GM12878 (cell line): ENCODE measurements around the gene TMEM132D. TPM values are rescaled to one million over a fixed set of nuclear protein-coding genes. Genes with fewer than 3 reads are reported as not detected.

Source experiments
- ATAC-seq: fragments of 200-7000 bp; cut with Tn5 transposase; 3 replicates; pipeline ENCODE4 v1.9.1; 2020; ENCODE audit warnings: mild to moderate bottlenecking, moderate library complexity
- BruUV-seq: library from RNA; stranded (reverse); fragments of 400-500 nt; replicated peaks from 2 replicates; lab custom pipeline; 2021; lab: Mats Ljungman, UMichigan
- CTCF ChIA-PET: fragments of 300-600 bp; sonication (Branson Sonifier 250); formaldehyde crosslinking; extraction: SDS; loops from one replicate; lab custom pipeline; 2021; ENCODE audit warnings: inconsistent platforms; lab: Yijun Ruan, JAX
- POLR2A ChIA-PET: fragments of 350-600 bp; formaldehyde crosslinking; extraction: SDS; loops from one replicate; lab custom pipeline; 2021; ENCODE audit warnings: inconsistent platforms; lab: Charles Lee
- RAD21 ChIA-PET: fragments of 300-600 bp; sonication (Branson Sonifier 250); formaldehyde crosslinking; loops from one replicate; lab custom pipeline; 2023; ENCODE audit warnings: antibody characterized with exemption; ENCODE audit not compliant: unreplicated experiment; lab: Charles Lee
- SMC1A ChIA-PET: fragments of 300-600 bp; sonication (Branson Sonifier 250); formaldehyde crosslinking; loops from one replicate; lab custom pipeline; 2023; ENCODE audit not compliant: unreplicated experiment, uncharacterized antibody; lab: Charles Lee
- DNase-seq: peaks from one replicate; pipeline ENCODE4 v3.0.0-alpha.2; 2011; ENCODE audit warnings: low read depth, low spot score
- FAIRE-seq: peaks from 3 replicates; lab custom pipeline; 2011; peaks lifted over from hg19 to GRCh38; lab: Jason Lieb, UNC
- H2AFZ ChIP-seq: 2 replicates; pipeline ENCODE4 v1.6.0; 2011; ENCODE audit warnings: low read depth, low read length, control low read depth; ENCODE audit not compliant: control insufficient read depth
- H3K27ac ChIP-seq: 2 replicates; pipeline ENCODE4 v1.5.1; 2011; ENCODE audit warnings: control low read depth; ENCODE audit not compliant: control insufficient read depth, insufficient read depth
- H3K27me3 ChIP-seq, 2 experiments: replicated peaks in 1 of 2; 2 replicates each; pipeline versions ENCODE4 v1.6.0 to v1.6.1; 2011; ENCODE audit warnings: low read length in 1 of 2; ENCODE audit not compliant: control insufficient read depth in 2 of 2, insufficient read depth in 2 of 2
- H3K36me3 ChIP-seq, 2 experiments: 2 replicates each; pipeline ENCODE4 v1.5.1; 2011; ENCODE audit warnings: low read length in 1 of 2; ENCODE audit not compliant: control insufficient read depth in 2 of 2, insufficient read depth in 2 of 2
- H3K4me1 ChIP-seq: 2 replicates; pipeline ENCODE4 v1.6.1; 2011; ENCODE audit warnings: mild to moderate bottlenecking, low read length, moderate library complexity, mixed read lengths; ENCODE audit not compliant: control insufficient read depth, insufficient read depth
- H3K4me2 ChIP-seq: 2 replicates; pipeline ENCODE4 v1.6.0; 2011; ENCODE audit warnings: control low read depth; ENCODE audit not compliant: control insufficient read depth, insufficient read depth
- H3K4me3 ChIP-seq: fragments of 200-600 bp; sonication (generic); 2 replicates; pipeline ENCODE4 v1.5.1; 2016
- H3K79me2 ChIP-seq: 2 replicates; pipeline ENCODE4 v1.6.0; 2011; ENCODE audit warnings: low read length; ENCODE audit not compliant: control insufficient read depth, insufficient read depth
- H3K9ac ChIP-seq: 2 replicates; pipeline ENCODE4 v1.8.0; 2011; ENCODE audit warnings: low read length, control low read depth, mixed read lengths; ENCODE audit not compliant: control insufficient read depth, insufficient read depth
- H3K9me3 ChIP-seq: replicated peaks from 3 replicates; pipeline ENCODE4 v1.5.1; 2011; ENCODE audit warnings: mild to moderate bottlenecking, low read length; ENCODE audit not compliant: control insufficient read depth, insufficient read depth
- H4K20me1 ChIP-seq: 2 replicates; pipeline ENCODE4 v1.6.0; 2011; ENCODE audit not compliant: control insufficient read depth, insufficient read depth
- ATF7 ChIP-seq: fragments of 450-650 bp; IDR thresholded peaks from 2 replicates; pipeline ENCODE4 v1.6.1; 2016; ENCODE audit warnings: low read depth, mild to moderate bottlenecking
- CREB1 ChIP-seq: IDR thresholded peaks from 2 replicates; pipeline ENCODE4 v1.6.1; 2012; ENCODE audit warnings: low read depth, mild to moderate bottlenecking, inconsistent platforms
- NFIC ChIP-seq: IDR thresholded peaks from 2 replicates; pipeline ENCODE4 v1.6.1; 2012; ENCODE audit warnings: low read depth, mild to moderate bottlenecking, inconsistent platforms, low read length, moderate library complexity
- NR2C2 ChIP-seq: IDR thresholded peaks from 2 replicates; pipeline ENCODE4 v1.6.1; 2011; ENCODE audit warnings: borderline replicate concordance, low read depth; ENCODE audit not compliant: control insufficient read depth, insufficient read length
- REST ChIP-seq: IDR thresholded peaks from 2 replicates; pipeline ENCODE4 v1.6.1; 2012; ENCODE audit warnings: mild to moderate bottlenecking, low read depth, low read length
- SIX5 ChIP-seq: IDR thresholded peaks from 2 replicates; pipeline ENCODE4 v1.6.1; 2011; ENCODE audit warnings: mild to moderate bottlenecking, low read depth, low read length, moderate library complexity; ENCODE audit not compliant: severe bottlenecking
- SMARCA5 ChIP-seq: fragments of 450-650 bp; IDR thresholded peaks from 2 replicates; pipeline ENCODE4 v1.6.1; 2017; ENCODE audit warnings: mild to moderate bottlenecking
- ZNF207 ChIP-seq: fragments of 450-650 bp; IDR thresholded peaks from 2 replicates; pipeline ENCODE4 v1.6.1; 2014; ENCODE audit warnings: antibody characterized with exemption, mild to moderate bottlenecking, borderline replicate concordance
- ZNF687 ChIP-seq: fragments of 450-650 bp; IDR thresholded peaks from 2 replicates; pipeline ENCODE4 v1.6.1; 2017; ENCODE audit warnings: mild to moderate bottlenecking, moderate library complexity
- WGBS: methylation state at CpG from one replicate; pipeline ENCODE4 v1.1.6; 2016; ENCODE audit warnings: low lambda C conversion rate; ENCODE audit not compliant: insufficient replicate concordance, insufficient coverage; ENCODE audit errors: missing lambda C conversion rate; 5-methylcytosine and 5-hydroxymethylcytosine counted together
- in situ Hi-C: fragments of 300-500 bp; cut with MboI; formaldehyde crosslinking; loops from 9 replicates; pipeline ENCODE4 v1.14.3; 2018; ENCODE audit warnings: mixed read lengths
- intact Hi-C: fragments of 100-400 bp; cut with micrococcal nuclease; formaldehyde crosslinking; loops from one replicate; pipeline ENCODE4 v1.14.2; 2022; ENCODE audit not compliant: unreplicated experiment
- polyA plus RNA-seq, 11 experiments: library from polyadenylated mRNA; depleted of rRNA in 4 of 11; unstranded in 6 of 11; stranded (reverse) in 5 of 11; fragments of >200 nt; fragmentation: Nextera tagmentation in 4 of 11; fragmentation: Illumina TruSeq in 1 of 11; extraction: Ambion mirVana in 4 of 11; extraction: Trizol in 1 of 11; gene quantifications; 1 replicate in 1 of 11; 2 replicates in 10 of 11; pipeline versions ENCODE4 v1.2.1 to v1.2.3, GENCODE V29; 2011 to 2016; ENCODE audit warnings: inconsistent platforms in 2 of 11, missing spikeins in 2 of 11, low read depth in 1 of 11
- total RNA-seq, 4 experiments: library from RNA; depleted of rRNA in 3 of 4; stranded (reverse); fragments of >200 nt in 3 of 4; fragmentation: Illumina TruSeq in 1 of 4; extraction: Trizol in 1 of 4; gene quantifications; 2 replicates each; pipeline versions ENCODE4 v1.2.1 to v1.2.3, GENCODE V29; 2013 to 2021

TMEM132D gene
- total and polyA plus RNA-seq, 10 of the 15 experiments (the other 5 are each of a cell fraction or from before 2014, with no cell fraction given): under 0.01 to 0.12 (median 0.02) TPM; not detected in 3

DNA sequence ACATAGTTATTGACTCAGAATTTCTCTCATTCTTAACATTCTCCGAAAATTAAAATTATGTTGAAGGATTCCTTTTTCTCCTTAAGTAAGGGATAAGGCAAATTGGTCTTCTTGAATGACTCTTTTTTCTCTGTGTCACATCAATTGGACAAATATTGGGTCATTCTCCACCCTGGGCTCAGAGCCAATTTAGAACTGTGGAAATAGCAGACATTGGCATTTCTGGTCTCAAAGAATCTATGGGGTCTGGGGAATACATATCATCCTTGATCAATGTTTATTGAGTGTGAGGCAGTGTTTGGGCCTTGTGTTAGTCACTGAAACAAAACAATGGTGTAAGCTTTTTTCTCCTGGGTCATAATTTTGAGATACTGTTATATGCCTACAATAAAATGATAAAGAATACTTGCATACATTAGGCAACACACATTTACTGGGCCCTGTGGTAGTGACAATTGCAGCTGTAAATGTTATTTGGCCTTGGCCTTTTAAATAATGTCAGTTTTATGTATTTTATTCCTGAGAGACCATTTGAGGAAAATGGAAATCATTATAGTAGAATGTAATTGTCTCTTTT lies 414.6 kb downstream of the TMEM132D start:
- BruUV-seq: no TSS peak
- RAD21 ChIA-PET: no interaction called here
- no peak overlapping the region for H3K4me3 ChIP-seq
- no peak overlapping the region for H3K4me2 ChIP-seq
- in situ Hi-C loops: no loop called here
- CTCF ChIA-PET: no interaction called here
- POLR2A ChIA-PET: no interaction called here
- H2AFZ ChIP-seq: no peak overlapping the region
- H4K20me1 ChIP-seq: no peaks in the 10 kb centered on the region
- no peaks in the 10 kb centered on the region for H3K79me2 ChIP-seq
- DNase-seq (no peak), FAIRE-seq (no peak), ATAC-seq (no peak)
- SMC1A ChIA-PET: no interaction called here
- WGBS: 22% methylated on average over 1 of the region's 1 CpG
- no peaks in the 10 kb centered on the region for H3K4me1 ChIP-seq
- no peak overlapping the region for H3K9ac ChIP-seq
- H3K27ac ChIP-seq: no peak overlapping the region
- no peaks in the 10 kb centered on the region; the same call in 2 of the 3 replicates for H3K9me3 ChIP-seq
- no peaks in the 10 kb centered on the region for H3K36me3 ChIP-seq
- H3K27me3 ChIP-seq: no peaks in the 10 kb centered on the region
- TF ChIP-seq NR2C2 (no peak), NFIC (no peak), SIX5 (no peak), ZNF207 (no peak), REST (no peak), ZNF687 (no peak), ATF7 (no peak), CREB1 (no peak), SMARCA5 (no peak)
- intact Hi-C loops: no loop called here
